Epidermal melanocyte (primary cell): ENCODE results near the gene SH2D5.
"Not testable (repeated sequence)": the region's sequence is repeated elsewhere in the genome, so short reads cannot be mapped to it uniquely, and the experiment has no call there.

Source experiments
- DNase-seq: peaks from one replicate; pipeline ENCODE4 v3.0.0; 2011; ENCODE audit warnings: low spot score; ENCODE audit not compliant: insufficient read length

SH2D5 gene

GRCh38 chr1:20728371-20729154, 3.9 kb downstream of the SH2D5 start:
- DNase-seq = no peak

GRCh38 chr1:20727746-20728316, 4.7 kb downstream of the SH2D5 start:
- no peak for DNase-seq

DNA sequence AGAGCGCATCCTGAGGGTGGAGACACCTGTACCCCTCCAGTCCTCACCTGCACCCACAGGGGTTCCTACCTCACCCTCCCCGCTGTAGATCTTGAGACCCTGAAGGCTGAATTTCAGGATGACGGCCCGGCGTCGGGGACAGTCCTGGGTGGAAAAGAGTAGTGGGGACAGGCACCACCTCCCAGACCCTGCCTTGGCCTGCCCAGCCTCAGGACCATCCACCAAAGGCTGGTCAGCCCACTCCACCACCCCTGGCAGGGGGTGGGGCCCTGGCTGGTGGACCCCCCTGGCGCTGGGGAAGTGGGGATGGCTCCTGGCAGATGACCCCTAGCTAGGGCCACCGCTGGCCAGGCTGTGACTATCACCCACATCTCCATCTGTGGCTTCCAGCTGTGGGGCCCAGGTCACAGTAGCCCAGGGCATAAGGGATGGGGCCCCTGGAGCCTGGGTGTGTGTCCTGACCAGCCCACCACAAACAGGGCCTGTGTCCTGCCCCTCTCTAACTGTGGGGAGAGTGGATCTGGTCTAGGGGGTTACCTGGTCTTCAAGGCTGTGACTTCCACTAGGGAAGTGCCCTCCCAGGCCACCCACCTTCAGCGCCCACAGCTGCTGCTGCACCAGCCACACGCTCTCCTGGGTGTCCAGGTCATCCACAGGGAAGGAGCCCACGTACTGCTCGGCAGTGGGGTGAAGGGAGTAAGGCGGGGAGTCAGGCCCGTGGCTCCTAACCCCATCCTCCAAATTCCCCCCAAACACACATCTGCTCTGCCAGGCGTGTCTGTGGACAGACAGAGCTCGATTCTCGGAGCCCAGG, 5.4 kb downstream of the SH2D5 start:
- DNase-seq = no peak

- no peak for DNase-seq
These were observed 6.2 kb downstream of the SH2D5 start for GRCh38 chr1:20726118-20726911.

DNA sequence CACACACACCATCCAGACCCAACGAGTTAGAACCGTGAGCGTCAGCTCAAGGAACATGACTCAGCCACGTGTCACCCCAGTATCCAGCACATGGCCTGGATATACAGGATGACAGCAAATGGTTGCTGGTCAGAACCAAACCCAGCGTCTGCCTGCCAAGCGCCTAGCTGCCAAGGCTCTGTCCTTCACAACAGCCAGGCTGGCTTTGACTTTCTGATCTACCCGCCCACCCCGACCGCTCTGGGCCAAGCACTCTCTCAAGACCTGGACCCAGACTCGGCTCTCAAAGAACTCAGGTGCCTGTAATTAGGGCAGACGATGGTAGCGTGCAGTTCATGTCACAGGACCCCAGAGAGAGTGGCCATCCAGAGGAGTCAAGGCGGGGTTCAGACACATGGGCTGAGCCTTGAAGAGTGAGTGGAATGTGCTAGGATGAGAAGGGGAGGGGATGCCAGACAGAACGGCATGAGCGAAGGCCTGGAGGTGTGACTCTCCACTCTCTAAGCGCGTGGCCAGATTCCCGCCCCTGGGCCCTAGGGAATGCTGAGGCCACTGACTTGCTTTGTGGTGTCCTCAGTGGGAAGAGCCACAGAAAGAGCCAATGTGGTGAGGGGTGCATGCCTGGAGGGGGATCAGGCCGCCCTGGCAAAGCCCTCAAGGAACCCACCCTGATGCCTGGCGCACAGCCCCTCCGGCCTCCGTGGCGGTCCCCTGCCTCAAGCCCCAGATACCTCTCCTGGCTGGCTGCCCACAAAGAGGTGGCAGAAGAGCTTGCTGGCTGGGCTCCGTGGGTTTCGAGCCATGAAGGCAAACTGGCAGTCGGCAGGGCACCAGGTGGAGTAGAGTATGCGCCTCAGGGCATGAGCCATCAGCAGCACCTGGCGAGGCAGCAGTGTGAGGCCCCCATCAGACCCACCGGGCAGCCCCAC, 7.0 kb downstream of the SH2D5 start:
- no peak for DNase-seq

DNA sequence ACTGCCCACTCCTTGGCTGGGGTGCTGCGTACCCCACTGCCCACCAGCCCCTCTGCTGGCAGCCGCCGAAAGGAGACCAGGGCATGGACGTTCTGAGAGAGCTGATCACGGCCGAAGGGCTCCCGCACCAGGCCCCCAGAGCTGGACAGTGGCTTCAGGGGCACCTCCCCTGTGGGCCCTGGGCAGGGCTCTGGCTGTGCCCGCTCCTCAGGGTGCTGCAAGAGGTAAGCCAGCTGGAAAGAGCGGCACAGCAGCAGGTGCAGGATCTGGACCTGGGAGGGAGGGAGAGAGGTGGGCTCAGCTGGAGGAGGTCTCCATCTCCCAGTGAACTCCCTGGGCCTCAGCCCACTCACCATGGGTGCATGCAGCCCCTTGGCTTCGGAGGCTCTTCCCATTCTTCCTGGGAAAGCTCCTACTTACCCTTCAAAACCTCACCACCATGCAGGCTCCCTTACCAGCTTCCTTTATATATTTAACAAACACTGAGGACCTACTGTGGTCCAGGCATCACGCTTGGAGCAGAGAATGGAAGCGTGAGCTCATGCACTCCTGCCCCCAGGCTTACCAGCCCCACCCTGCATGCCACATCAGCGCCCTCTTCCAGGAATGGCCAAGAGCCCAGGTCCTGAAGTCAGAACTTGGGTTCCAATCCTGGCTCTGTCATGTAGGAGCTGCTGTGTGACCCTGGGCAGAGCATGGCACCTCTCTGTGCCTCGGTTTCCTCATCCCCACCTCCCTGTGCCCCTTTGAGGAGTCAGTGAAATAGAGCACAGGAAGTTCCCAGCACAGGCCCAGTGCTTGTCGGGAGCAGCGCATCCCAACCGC, 7.9 kb downstream of the SH2D5 start:
- no peak for DNase-seq

GRCh38 chr1:20723537-20724363, 8.8 kb downstream of the SH2D5 start:
- DNase-seq = no peak

DNA sequence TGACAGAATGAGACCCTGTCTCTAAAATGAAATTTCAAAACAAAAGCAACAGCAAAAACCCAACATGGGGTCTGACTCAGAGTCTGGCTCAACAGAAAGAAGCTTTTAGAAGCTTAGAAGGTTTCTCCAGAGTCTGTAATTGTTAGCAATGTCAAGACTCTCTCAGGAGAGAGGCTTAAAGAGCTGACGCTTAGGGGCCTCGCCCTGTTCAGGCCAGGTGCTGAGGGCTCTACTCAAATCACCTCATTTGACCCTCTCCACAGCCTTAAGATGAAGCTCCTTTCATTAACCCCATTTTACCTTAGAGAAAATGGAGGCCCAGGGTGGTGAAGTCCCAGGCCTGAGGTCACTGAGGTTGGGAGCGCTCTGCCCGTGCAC, 9.4 kb downstream of the SH2D5 start:
- no peak for DNase-seq

DNA sequence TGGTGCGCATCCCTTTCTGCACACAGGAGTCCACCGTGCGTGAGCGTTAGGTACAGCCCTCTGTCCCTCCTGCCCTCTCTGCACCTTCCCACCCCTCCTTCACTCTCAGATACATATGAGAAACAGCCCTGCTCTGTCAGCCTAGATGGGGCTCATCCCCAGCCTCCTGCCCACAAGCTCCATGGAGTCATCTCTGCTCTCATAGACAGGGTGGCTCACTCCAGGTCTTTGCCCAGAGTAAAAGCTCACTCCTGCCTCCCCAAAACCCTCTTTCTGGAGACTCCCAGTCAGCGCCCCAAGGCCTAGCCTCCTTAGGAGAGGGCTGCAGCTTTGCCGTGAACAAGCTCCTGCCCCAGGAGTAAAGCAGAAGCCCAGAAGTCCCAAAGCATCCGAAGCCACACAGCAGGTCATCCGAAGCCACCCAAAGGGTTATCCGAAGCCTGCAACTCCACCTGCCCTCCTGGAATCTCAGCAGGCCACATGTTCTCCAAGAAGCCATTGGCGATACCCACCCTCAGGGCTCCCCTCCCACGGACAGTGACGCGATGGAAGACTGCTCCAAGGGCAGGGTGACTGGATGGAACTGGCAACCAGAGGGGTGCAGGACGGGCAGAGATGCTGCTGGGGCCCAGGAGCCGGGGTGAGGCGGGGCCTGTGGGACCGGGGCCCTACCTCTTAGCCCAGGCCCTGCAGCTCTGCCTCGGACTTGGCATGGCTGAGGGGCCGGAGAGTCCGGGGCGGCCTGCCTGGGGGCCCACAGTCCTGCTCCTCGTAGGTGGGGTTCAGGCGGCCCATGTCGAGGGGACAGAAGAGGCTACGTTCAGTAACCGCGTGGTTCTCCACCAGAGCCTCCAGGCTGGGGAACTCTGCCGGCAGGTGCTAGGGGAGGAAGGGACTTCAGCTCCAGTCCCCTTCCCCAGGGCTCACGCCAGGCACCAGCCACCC, 11.1 kb downstream of the SH2D5 start:
- DNase-seq = no peak

GRCh38 chr1:20720631-20721091, 11.8 kb downstream of the SH2D5 start:
- DNase-seq = no peak

DNA sequence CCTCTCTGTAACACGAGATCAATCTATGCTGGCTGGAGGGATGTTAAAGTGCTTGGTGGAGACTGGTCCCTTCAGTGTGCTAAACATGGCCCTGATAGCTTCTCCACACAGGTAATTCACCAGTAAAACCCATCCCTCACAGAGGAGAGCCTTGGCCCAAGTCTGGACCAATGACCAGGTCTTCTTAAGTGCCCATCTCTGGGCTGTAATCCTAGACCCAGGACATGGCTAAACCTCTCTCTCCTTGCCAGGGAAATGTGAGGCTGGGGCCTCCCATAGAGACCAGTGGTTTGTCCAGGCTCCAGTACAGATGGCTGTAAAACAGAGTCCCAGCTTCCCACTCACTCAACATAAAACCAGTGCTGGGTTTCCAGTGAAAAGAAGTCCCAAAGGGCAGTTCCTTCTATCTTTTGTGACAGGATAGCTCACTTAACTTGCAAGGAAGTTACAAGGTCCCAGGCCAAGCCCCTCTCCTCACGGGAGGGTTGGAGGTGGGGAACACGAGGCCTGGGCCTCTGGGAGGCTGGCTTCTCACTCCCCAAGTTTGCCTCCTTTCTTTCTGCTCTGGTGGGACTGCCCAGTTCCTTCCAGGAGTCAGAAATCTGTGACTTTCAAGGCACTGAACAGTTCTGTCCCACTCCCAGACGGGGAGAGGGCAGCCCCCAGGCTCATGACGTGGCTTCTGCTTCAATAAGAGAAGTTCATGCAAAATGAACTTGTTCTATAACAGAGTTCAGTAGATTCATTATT, 12.5 kb downstream of the SH2D5 start:
- no peak for DNase-seq

DNA sequence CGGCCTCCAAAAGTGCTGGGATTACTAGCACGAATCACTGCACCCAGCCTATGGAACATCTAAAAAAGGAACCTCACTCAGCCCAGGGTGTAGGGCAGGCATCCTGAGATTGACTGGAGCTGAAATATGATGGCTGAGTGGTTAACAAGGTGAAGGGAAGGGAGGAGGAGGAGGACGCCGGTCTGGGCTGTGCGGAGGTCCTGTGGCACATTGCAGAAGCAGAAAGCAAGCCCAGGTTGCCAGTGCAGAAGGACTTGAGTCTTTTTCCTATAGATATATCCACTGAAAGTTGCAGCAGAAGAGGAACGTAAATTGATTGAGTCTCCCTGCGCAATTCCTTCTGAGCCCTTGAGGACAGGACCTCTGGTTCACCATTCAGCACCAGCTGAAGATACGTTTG, 13.2 kb downstream of the SH2D5 start:
- no peak for DNase-seq

DNA sequence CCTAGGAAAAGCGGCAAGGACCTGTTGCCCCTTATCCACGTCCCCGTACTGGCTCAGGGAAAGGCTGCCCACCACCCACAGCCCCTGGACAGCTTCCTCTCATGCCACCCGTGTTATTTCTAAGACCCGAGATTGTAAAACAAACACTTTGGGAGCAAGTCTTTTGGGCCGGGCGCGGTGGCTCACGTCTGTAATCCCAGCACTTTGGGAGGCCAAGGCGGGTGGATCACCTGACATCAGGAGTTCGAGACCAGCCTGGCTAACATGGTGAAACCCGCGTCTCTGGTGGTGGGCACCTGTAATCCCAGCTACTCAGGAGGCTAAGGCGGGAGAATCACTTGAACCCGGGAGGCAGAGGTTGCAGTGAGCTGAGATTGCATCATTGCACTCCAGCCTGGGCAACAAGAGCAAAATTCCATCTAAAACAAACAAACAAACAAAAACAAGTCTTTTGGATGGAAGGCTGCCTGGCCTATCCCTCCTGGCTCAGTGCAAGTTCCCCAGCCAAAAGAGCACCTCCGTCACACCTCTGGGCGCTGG, 14.1 kb downstream of the SH2D5 start:
- not testable (repeated sequence) for DNase-seq

GRCh38 chr1:20717452-20718342, 14.8 kb downstream of the SH2D5 start, which contains the start of gene KIF17:
Gene KIF17 (minus strand): TSS chr1:20718007. CDS start chr1:20717706, 301 bp downstream.
- DNase-seq = peak; percentile 79

DNA sequence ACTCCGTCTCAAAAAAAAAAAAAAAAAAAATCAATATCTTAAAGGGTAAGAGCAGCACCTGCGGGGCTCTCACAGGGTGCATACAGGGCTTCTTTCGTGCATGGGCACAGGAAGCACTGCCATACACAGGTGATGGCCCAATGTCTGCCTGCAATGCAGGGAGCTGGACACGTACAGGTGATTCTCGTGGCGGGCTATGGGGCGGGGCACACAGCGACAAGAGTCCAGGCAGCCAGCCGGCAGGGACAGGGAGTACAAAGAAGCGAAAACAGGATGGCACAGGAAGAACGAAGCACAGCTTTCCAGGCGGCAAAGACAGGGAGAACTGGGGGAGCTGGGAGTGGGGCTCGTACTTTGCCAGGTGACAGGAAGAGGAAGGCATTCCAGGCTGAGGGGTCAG, 16.3 kb downstream of the SH2D5 start:
- no peak for DNase-seq
